Ovary (tissue), 9 donors: ENCODE measurements around the gene RAB12. TPM values are rescaled to one million over a fixed set of nuclear protein-coding genes. Genes with fewer than 3 reads are reported as not detected.

Source experiments
- DNase-seq, 5 donors: peaks; one replicate each; pipeline ENCODE4 v3.0.0-alpha.2; 2019 to 2020
- H3K27ac ChIP-seq, 2 donors: fragments of 200-600 bp; one replicate each; pipeline versions ENCODE4 v1.5.1 to v1.8.0; 2019 to 2022
- H3K27me3 ChIP-seq: fragments of 200-600 bp; one replicate; pipeline ENCODE4 v1.8.0; 2022
- H3K36me3 ChIP-seq: fragments of 200-600 bp; sonication (generic); one replicate; pipeline ENCODE4 v1.5.1; 2019
- H3K4me1 ChIP-seq: one replicate; pipeline ENCODE4 v1.8.1; 2013; ENCODE audit warnings: mild to moderate bottlenecking, moderate library complexity; ENCODE audit not compliant: insufficient read depth
- H3K4me3 ChIP-seq: fragments of 200-600 bp; sonication (generic); one replicate; pipeline ENCODE4 v1.5.1; 2017
- H3K9me3 ChIP-seq, 2 donors: fragments of 200-600 bp in 1 of 2; sonication (generic) in 1 of 2; one replicate each; pipeline versions ENCODE4 v1.5.1 to v1.8.1; 2013 to 2019; ENCODE audit warnings: mild to moderate bottlenecking in 1 of 2, moderate library complexity in 1 of 2
- CTCF ChIP-seq, 3 donors: fragments of 450-650 bp in 2 of 3; fragments of 200-600 bp in 1 of 3; IDR thresholded peaks; one replicate each; pipeline versions ENCODE4 v1.5.1 to v1.8.0; 2016 to 2022; ENCODE audit warnings: antibody characterized with exemption in 3 of 3, mild to moderate bottlenecking in 1 of 3
- EP300 ChIP-seq: sonication (generic); formaldehyde crosslinking; IDR thresholded peaks from one replicate; pipeline ENCODE4 v1.6.1; 2017; ENCODE audit warnings: antibody characterized with exemption
- POLR2A ChIP-seq: fragments of 450-650 bp; IDR thresholded peaks from one replicate; pipeline ENCODE4 v1.6.1; 2017; ENCODE audit warnings: antibody characterized with exemption, mild to moderate bottlenecking, moderate library complexity
- WGBS, 3 donors: extraction: QIAGEN DNeasy Blood & Tissue Kit in 1 of 3; methylation state at CpG; one replicate each; pipeline versions ENCODE4 v1.1.5 to v1.1.7; 2013 to 2017; 5-methylcytosine and 5-hydroxymethylcytosine counted together
- intact Hi-C, 4 donors: fragments of 100-400 bp; cut with DNase I; formaldehyde crosslinking; loops; one replicate each; pipeline versions ENCODE4 v1.11.0 to v1.15.1; 2022 to 2023
- polyA plus RNA-seq, 2 donors: library from polyadenylated mRNA; stranded (reverse); fragments of 200-250 nt in 1 of 2; fragments of 350-450 nt in 1 of 2; fragmentation: Illumina TruSeq in 1 of 2; extraction: RNeasy Lipid Tissue Mini Kit (QIAGEN cat#74804) in 1 of 2; gene quantifications; one replicate each; pipeline ENCODE4 v1.2.3, GENCODE V29; 2013 to 2014
- total RNA-seq, 7 donors: library from RNA; depleted of rRNA in 2 of 7; stranded (reverse); fragments of >200 nt in 2 of 7; fragmentation: NEBNext Ultra II Directional in 3 of 7; extraction: Animal tissue kit (Norgen Biotek cat#: 25700) in 3 of 7; gene quantifications; one replicate each; pipeline versions ENCODE4 v1.1.0 to v1.2.4, GENCODE V29; 2016 to 2023
- donor health status: DM: no; HTN: no; CAD: no; lungs with moderate emphysema.
- donor health status: DM: no; HTN: no; CAD: no.
- donor health status: Bipolar disorder and iron deficiency.
- donor health status: DM: yes; HTN: yes; CAD: no.
- donor health status: DM: no; HTN: no; CAD: no.
- donor health status: DM: yes; HTN: yes; CAD: no.

The RAB12 gene
- total and polyA plus RNA-seq, 9 donors: 30.3 to 69.0 (median 43.5) TPM

DNA sequence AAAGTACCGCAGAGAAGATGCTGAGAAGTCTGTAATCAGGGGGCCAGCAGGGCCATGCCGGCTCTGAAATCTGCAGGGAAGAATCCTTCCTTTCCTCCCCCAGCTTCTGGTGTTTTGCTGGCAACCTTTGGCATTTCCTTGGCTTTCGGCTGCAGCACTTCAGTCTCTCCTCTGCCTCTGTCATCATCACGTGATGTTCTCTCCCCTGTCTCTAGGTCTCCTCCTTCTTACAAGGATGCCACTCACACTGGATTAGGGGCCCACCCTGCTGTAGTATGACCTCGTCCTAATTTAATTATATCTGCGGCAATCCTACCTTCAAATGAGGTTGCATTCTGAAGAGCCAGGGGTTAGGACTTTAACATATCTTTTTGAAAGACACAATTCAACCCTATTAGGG lies 13.8 kb upstream of the RAB12 start:
- Histone ChIP-seq H3K36me3 (no peaks in the 10 kb centered on the region), H3K4me3 (no peak overlapping the region), H3K27ac (no peak overlapping the region), H3K9me3 (no peaks in the 10 kb centered on the region), H3K27me3 (no peaks in the 10 kb centered on the region), H3K4me1 (no peaks in the 10 kb centered on the region)
- 83 to 91% (median 90%) methylated on average over 6 of the region's 6 CpGs for WGBS, 3 donors
- intact Hi-C loops: no loop called here
- DNase-seq: no peak
- TF ChIP-seq CTCF (IDR thresholded peaks at IDR 0.05) (no peak), POLR2A (no peak), EP300 (no peak)

GRCh38 chr18:8601277-8602032 lies 7.8 kb upstream of the RAB12 start:
- Histone ChIP-seq H3K27ac (no peak overlapping the region), H3K36me3 (no peaks in the 10 kb centered on the region), H3K4me3 (no peak overlapping the region), H3K27me3 (no peaks in the 10 kb centered on the region), H3K4me1 (no peaks in the 10 kb centered on the region), H3K9me3 (no peaks in the 10 kb centered on the region)
- intact Hi-C loops: no loop called here
- 78 to 83% (median 83%) methylated on average over 6 of the region's 6 CpGs for WGBS, 3 donors
- DNase-seq: no peak
- TF ChIP-seq CTCF (IDR thresholded peaks at IDR 0.05) (no peak), EP300 (no peak), POLR2A (no peak)

DNA sequence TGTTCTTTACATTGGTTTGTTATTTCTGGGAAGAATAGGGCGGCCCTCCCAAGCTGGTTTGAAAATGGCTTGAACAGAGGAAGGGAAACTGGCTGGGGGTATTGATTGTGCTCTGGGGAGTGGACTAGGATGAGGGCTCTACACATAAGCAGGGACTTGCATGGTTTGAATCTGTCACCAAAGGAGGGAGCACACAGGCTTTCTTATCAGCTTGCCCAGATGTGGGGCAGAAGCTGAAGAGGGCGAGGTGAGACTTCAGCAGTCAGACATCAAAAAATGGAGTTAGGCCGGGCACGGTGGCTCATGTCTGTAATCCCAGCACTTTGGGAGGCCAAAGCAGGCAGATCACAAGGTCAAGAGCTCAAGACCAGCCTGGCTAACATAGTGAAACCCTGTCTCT lies 7.2 kb upstream of the RAB12 start:
- WGBS, 3 donors: 84 to 94% (median 91%) methylated on average over 4 of the region's 4 CpGs
- Histone ChIP-seq H3K36me3 (no peaks in the 10 kb centered on the region), H3K27ac (no peak overlapping the region), H3K4me3 (no peak overlapping the region), H3K27me3 (no peaks in the 10 kb centered on the region), H3K4me1 (no peaks in the 10 kb centered on the region), H3K9me3 (no peaks in the 10 kb centered on the region)
- TF ChIP-seq POLR2A: no peak
- TF ChIP-seq EP300: no peak
- no peak for TF ChIP-seq CTCF (IDR thresholded peaks at IDR 0.05)
- intact Hi-C loops: no loop called here
- no peak for DNase-seq

DNA sequence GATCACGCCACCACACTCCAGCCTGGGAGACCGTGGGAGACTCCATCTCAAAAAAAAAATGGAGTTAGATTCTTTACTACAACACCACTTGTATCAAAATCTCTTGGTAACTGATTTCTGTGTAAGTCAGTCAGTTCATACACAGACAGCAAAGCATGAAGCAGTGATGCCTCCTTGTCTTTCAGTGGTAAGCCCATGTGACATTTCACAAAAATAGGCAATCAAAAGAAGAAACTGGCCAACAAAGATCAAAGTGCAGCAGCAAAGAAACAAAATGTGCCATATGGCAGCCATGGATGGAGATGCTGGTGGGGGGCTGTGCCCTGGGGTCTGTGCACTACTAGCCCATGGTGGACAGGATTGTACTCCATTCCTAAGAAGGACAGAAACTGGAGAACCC lies 6.7 kb upstream of the RAB12 start:
- H3K36me3 ChIP-seq: no peaks in the 10 kb centered on the region
- no peak for DNase-seq
- no peak overlapping the region for H3K4me3 ChIP-seq
- no peaks in the 10 kb centered on the region for H3K27me3 ChIP-seq
- intact Hi-C loops: no loop called here
- H3K9me3 ChIP-seq: no peaks in the 10 kb centered on the region
- 92 to 93% (median 93%) methylated on average over 2 of the region's 2 CpGs for WGBS, 3 donors
- H3K4me1 ChIP-seq: peaks cover under 1% of the 10 kb centered on the region
- no peak for TF ChIP-seq POLR2A
- TF ChIP-seq EP300: no peak
- no peak for TF ChIP-seq CTCF (IDR thresholded peaks at IDR 0.05)
- no peak overlapping the region for H3K27ac ChIP-seq
